ENCODE results near the gene GHR. TPM values are rescaled to one million over a fixed set of nuclear protein-coding genes. Genes with fewer than 3 reads are reported as not detected.

GHR gene
- total RNA-seq, 1 donor from 2014 or later, result 5.4 TPM

DNA sequence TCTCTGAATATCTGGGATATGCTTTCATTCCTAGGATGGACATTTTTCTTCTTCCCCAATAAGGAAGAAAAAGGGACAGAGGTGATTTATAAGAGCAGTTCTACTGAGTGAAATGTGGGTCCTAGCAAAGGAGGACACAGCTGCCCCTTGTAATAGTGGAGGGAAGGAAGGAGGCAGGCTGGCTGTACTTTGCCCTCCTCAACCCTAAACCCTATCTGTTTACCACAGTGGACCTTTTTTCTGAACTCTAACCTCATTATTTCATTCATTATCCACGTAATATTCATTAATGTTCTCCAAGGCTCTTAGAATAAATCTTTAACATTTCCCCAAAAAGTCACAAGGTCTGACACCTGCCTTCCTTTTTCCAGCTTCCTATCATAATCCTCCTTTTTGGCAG, 37.8 kb downstream of the GHR start:
- no peak for DNase-seq (ENCODE audit: low spot score)
- Mint-ChIP-seq H3K27me3 (ENCODE audit: low read depth) (no peaks in the 10 kb centered on the region), H3K27ac (ENCODE audit: unreplicated experiment) (no peak overlapping the region), H3K4me3 (ENCODE audit: unreplicated experiment) (no peak overlapping the region), H3K36me3 (ENCODE audit: low read depth) (no peaks in the 10 kb centered on the region), H3K9me3 (ENCODE audit: low read depth) (peaks cover 5% of the 10 kb centered on the region), H3K4me1 (ENCODE audit: low read depth) (peaks cover 11% of the 10 kb centered on the region)
- TF ChIP-seq, protein P1, sequence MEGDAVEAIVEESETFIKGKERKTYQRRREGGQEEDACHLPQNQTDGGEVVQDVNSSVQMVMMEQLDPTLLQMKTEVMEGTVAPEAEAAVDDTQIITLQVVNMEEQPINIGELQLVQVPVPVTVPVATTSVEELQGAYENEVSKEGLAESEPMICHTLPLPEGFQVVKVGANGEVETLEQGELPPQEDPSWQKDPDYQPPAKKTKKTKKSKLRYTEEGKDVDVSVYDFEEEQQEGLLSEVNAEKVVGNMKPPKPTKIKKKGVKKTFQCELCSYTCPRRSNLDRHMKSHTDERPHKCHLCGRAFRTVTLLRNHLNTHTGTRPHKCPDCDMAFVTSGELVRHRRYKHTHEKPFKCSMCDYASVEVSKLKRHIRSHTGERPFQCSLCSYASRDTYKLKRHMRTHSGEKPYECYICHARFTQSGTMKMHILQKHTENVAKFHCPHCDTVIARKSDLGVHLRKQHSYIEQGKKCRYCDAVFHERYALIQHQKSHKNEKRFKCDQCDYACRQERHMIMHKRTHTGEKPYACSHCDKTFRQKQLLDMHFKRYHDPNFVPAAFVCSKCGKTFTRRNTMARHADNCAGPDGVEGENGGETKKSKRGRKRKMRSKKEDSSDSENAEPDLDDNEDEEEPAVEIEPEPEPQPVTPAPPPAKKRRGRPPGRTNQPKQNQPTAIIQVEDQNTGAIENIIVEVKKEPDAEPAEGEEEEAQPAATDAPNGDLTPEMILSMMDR (IDR thresholded peaks at IDR 0.05), result no peak

DNA sequence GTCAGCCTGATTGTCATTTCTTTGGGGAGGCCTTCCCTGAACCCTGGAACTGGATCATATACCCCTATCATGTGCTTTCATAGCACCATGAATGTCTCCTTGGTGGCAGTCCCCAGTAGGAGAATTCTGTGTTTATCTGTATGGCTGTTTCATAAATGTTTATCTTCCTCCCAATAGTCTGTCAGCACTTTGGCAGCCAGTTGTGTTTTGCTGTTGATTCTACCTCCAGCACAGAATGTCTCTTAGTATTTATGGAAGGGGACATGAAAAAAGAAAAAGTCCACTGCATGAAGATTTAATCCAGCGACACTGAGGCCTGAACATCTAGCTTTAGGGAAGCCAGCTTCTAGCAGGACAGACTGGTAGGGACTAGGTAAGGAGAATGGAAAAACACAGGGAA, 38.3 kb downstream of the GHR start:
- no peak for DNase-seq (ENCODE audit: low spot score)
- TF ChIP-seq, protein P1 (IDR thresholded peaks at IDR 0.05), result no peak
- peaks cover 11% of the 10 kb centered on the region for H3K4me1 Mint-ChIP-seq (ENCODE audit: low read depth)
- no peaks in the 10 kb centered on the region for H3K27me3 Mint-ChIP-seq (ENCODE audit: low read depth)
- H3K36me3 Mint-ChIP-seq (ENCODE audit: low read depth), result no peaks in the 10 kb centered on the region
- H3K9me3 Mint-ChIP-seq (ENCODE audit: low read depth), result peaks cover 5% of the 10 kb centered on the region
- H3K4me3 Mint-ChIP-seq (ENCODE audit: unreplicated experiment), result no peak overlapping the region
- no peak overlapping the region for H3K27ac Mint-ChIP-seq (ENCODE audit: unreplicated experiment)

DNA sequence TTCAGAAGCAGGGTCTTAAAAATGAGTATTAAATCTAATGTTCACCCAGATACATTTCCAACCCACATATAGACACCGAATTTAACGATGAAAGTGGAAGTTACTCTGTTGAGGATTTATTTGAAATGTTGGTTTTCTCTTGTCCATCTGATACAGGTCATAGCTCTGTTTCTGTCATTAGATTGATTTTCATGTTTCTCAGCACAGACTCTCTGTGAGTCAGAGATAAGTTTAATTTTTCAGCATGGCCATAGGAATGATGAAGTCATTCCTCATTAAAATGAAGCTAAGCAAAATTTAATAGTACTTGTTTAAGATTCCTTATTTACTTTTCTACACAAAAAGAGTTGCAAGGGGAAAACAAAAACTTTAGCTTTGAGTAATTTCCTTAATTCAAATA, 38.8 kb downstream of the GHR start:
- no peak overlapping the region for H3K27ac Mint-ChIP-seq (ENCODE audit: unreplicated experiment)
- TF ChIP-seq, protein P1 (IDR thresholded peaks at IDR 0.05), result no peak
- H3K27me3 Mint-ChIP-seq (ENCODE audit: low read depth), result no peaks in the 10 kb centered on the region
- no peaks in the 10 kb centered on the region for H3K36me3 Mint-ChIP-seq (ENCODE audit: low read depth)
- H3K4me1 Mint-ChIP-seq (ENCODE audit: low read depth), result peaks cover 11% of the 10 kb centered on the region
- H3K4me3 Mint-ChIP-seq (ENCODE audit: unreplicated experiment), result no peak overlapping the region
- DNase-seq (ENCODE audit: low spot score), result no peak
- peaks cover 5% of the 10 kb centered on the region for H3K9me3 Mint-ChIP-seq (ENCODE audit: low read depth)

DNA sequence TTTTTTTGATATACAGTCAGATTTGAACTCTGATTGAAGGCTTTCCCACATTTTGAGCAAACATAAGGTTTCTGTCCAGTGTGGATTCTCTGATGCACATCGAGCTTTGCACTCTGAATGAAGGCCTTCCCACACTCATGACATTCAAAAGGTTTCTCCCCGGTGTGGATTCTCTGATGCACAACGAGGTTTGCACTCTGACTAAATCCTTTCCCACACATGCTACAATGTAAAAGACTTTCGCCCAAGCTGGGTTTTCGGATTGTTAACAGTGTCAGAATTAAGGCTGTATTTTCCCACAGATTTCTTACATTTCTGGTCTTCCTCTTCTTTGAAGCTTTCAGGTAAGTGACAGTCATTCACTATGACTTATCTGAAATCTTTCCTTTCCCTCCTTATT, 44.3 kb downstream of the GHR start:
- no peak overlapping the region for H3K4me3 Mint-ChIP-seq (ENCODE audit: unreplicated experiment)
- peaks cover 2% of the 10 kb centered on the region for H3K36me3 Mint-ChIP-seq (ENCODE audit: low read depth)

DNA sequence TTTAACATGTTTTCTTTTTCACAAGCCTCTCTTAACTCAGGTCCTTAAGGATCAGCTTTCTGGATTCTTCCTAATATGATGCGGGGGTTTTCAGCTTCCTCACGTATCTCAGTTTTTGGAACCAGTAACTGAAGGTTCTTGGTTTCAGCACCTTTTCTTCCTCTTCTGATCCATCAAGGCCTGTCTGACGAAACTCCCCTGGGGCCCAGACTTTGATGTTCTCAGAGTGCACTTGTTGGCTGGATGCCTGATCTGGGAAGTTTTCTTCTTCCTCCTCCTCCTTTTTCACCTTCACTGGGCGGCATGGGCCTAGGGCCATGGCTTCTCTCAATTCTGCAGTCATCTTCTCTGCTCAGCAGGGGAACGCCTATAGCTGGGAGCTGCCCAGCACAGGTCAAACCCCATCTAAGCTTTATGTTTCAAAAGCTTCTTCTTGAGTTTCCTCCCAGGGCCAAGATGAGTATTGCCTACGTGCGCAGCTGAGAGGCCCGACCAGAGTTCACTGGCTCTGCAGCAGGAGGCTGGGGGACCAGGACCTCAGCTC, 44.8 kb downstream of the GHR start:
- Mint-ChIP-seq H3K27me3 (ENCODE audit: low read depth) (no peaks in the 10 kb centered on the region), H3K4me1 (ENCODE audit: low read depth) (peaks cover 11% of the 10 kb centered on the region), H3K36me3 (ENCODE audit: low read depth) (peaks cover 2% of the 10 kb centered on the region), H3K27ac (ENCODE audit: unreplicated experiment) (no peak overlapping the region), H3K4me3 (ENCODE audit: unreplicated experiment) (no peak overlapping the region), H3K9me3 (ENCODE audit: low read depth) (peaks cover 5% of the 10 kb centered on the region)
- DNase-seq (ENCODE audit: low spot score), result no peak
- TF ChIP-seq, protein P1 (IDR thresholded peaks at IDR 0.05), result no peak

More for the DNA sequence above, 44.3 kb downstream of the GHR start:
- TF ChIP-seq, protein P1 (IDR thresholded peaks at IDR 0.05), result no peak
- peaks cover 8% of the 10 kb centered on the region for H3K4me1 Mint-ChIP-seq (ENCODE audit: low read depth)
- H3K9me3 Mint-ChIP-seq (ENCODE audit: low read depth), result peaks cover 5% of the 10 kb centered on the region
- DNase-seq (ENCODE audit: low spot score), result no peak
- H3K27ac Mint-ChIP-seq (ENCODE audit: unreplicated experiment), result no peak overlapping the region
- H3K27me3 Mint-ChIP-seq (ENCODE audit: low read depth), result no peaks in the 10 kb centered on the region
